Measurements from ENCODE around the gene CASD1.

Gene CASD1

DNA sequence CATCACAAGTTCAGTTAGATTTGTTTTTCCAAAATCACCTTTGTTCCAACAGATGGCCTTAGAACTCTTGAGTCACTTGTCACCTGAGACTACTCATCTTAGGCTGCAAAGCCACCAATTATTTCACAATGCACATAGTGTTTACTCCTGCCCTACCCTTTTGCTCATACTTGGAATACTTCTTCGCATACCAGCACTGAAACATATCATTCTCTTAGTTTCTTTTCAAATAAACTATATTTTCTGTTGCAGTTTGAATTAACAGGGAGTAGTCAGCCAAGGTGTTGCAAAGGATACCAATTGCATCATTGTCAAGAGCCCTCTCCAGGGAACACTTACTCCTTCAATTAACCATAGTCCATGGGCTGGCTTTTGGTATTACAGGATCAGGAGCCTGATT is 71.0 kb downstream of the CASD1 start:
- ATAC-seq = no peak; the same call in 2 of the 3 replicates
- TF ChIP-seq, protein P1, sequence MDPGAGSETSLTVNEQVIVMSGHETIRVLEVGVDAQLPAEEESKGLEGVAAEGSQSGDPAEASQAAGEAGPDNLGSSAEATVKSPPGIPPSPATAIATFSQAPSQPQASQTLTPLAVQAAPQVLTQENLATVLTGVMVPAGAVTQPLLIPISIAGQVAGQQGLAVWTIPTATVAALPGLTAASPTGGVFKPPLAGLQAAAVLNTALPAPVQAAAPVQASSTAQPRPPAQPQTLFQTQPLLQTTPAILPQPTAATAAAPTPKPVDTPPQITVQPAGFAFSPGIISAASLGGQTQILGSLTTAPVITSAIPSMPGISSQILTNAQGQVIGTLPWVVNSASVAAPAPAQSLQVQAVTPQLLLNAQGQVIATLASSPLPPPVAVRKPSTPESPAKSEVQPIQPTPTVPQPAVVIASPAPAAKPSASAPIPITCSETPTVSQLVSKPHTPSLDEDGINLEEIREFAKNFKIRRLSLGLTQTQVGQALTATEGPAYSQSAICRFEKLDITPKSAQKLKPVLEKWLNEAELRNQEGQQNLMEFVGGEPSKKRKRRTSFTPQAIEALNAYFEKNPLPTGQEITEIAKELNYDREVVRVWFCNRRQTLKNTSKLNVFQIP (CRISPR knock-in tag; IDR thresholded peaks at IDR 0.05; ENCODE audit: borderline replicate concordance, low read depth) = no peak

DNA sequence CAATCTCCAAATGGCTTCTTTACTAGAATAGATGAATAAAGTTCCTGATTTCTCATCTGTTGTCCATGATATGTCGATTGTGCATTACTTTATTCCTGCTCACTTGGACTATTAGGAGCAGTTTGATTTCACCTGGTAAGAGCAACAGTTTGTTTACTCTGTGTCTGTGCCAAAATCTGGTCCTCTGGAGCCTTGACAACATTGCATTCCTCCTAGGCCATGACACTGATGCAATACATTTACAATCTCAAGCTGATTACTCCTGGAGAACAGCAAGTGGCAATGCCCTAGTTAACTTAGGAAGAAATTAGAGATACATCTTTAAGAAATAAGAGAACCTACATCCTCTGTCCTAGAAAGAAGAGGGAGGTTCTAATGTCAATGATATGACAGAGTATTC is 74.5 kb downstream of the CASD1 start:
- TF ChIP-seq, protein P2, sequence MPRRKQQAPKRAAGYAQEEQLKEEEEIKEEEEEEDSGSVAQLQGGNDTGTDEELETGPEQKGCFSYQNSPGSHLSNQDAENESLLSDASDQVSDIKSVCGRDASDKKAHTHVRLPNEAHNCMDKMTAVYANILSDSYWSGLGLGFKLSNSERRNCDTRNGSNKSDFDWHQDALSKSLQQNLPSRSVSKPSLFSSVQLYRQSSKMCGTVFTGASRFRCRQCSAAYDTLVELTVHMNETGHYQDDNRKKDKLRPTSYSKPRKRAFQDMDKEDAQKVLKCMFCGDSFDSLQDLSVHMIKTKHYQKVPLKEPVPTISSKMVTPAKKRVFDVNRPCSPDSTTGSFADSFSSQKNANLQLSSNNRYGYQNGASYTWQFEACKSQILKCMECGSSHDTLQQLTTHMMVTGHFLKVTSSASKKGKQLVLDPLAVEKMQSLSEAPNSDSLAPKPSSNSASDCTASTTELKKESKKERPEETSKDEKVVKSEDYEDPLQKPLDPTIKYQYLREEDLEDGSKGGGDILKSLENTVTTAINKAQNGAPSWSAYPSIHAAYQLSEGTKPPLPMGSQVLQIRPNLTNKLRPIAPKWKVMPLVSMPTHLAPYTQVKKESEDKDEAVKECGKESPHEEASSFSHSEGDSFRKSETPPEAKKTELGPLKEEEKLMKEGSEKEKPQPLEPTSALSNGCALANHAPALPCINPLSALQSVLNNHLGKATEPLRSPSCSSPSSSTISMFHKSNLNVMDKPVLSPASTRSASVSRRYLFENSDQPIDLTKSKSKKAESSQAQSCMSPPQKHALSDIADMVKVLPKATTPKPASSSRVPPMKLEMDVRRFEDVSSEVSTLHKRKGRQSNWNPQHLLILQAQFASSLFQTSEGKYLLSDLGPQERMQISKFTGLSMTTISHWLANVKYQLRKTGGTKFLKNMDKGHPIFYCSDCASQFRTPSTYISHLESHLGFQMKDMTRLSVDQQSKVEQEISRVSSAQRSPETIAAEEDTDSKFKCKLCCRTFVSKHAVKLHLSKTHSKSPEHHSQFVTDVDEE (CRISPR knock-in tag; IDR thresholded peaks at IDR 0.05) = no peak
- TF ChIP-seq TOX (CRISPR knock-in tag; IDR thresholded peaks at IDR 0.05; ENCODE audit: borderline replicate concordance) (no peak), ZC3H10 (CRISPR knock-in tag; IDR thresholded peaks at IDR 0.05) (no peak)
- no peak for ATAC-seq

DNA sequence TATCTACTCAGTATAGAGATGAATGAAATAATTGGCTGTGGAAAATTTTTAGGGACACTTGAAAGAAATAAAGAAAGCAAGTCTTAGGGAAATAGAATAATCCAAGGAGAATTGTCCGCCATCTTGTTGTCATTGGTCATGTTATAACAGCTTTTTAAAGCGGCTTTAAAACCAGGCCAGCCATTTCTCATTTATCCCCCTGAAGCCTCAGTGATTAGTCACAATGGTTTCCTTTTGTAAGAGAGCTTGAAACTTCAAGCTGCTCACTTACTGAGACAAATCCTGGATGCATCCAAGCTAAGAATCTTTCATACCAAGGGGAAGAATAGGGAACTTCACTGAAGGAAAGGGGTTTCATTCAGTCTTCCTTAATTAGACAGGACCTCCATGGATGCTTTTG is 78.5 kb downstream of the CASD1 start:
- no peak for ATAC-seq
- TF ChIP-seq CSDC2 (CRISPR knock-in tag; IDR thresholded peaks at IDR 0.05) (no peak), OSR1 (CRISPR knock-in tag; IDR thresholded peaks at IDR 0.05) (no peak), ZFP3 (CRISPR knock-in tag; IDR thresholded peaks at IDR 0.05) (no peak), ESRRG (CRISPR knock-in tag; IDR thresholded peaks at IDR 0.05) (no peak)

DNA sequence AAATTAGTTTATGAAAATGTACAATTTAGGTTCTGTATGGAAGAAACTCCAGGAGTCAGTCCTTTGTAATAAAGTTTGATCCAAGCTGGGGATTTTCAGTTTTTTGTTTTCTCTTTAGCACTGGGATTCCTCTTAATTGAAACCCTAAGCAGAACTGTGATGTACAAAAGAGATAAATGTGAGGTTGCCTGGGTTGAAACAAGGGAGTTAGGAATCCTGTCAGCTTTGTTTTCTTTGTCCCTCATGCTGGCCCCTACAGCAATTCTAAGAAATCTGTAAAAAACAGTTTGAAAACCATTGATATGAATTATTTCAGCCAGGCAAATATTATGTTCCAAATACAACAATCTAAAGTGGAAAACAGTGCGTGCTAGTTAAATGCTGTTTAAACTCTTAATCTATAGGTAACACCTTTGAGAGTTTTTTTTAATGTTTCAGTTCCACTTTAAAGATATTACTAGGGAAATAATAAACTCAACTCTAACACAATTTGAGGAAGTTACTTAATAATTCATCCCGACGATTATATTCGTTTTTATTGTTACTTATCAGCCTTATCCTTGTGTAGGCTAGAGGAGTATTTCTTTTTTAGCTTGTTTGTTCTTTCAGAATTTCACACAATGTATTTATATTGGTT is 81.0 kb downstream of the CASD1 start:
- ATAC-seq = no peak
- TF ChIP-seq ZC3H10 (CRISPR knock-in tag; IDR thresholded peaks at IDR 0.05) (no peak), ARNTL (CRISPR knock-in tag; IDR thresholded peaks at IDR 0.05; ENCODE audit: borderline replicate concordance, low read depth) (no peak), GLIS3 (CRISPR knock-in tag; IDR thresholded peaks at IDR 0.05) (no peak), ZNF8 (CRISPR knock-in tag; IDR thresholded peaks at IDR 0.05) (no peak), ZNF565 (CRISPR knock-in tag; conservative IDR thresholded peaks at IDR 0.05; ENCODE audit: low read depth) (no peak), ISL1 (CRISPR knock-in tag; IDR thresholded peaks at IDR 0.05) (no peak)
- TF ChIP-seq, protein P2 (CRISPR knock-in tag; IDR thresholded peaks at IDR 0.05) = no peak

DNA sequence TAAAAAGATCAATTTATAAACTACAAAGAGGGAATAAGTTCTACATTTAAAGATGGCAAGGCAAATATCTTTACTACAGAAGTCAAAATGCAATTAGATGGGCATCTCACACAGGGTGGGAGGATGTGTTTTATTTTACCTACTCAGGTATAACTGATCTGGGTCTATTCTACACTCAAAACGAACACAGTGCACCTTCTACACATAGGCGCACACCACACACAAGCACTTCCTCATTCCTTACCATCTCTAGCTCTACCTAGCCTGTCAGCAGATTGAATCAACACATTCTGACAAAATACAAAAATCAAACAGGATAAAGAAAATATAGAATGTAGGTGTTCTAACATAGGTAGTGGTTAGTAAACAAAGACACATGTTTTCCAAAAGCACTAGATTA is 81.6 kb downstream of the CASD1 start:
- no peak for TF ChIP-seq TOX (CRISPR knock-in tag; IDR thresholded peaks at IDR 0.05; ENCODE audit: borderline replicate concordance)
- TF ChIP-seq PPARA (CRISPR knock-in tag; IDR thresholded peaks at IDR 0.05; ENCODE audit: borderline replicate concordance) = no peak
- TF ChIP-seq ZNF565 (CRISPR knock-in tag; conservative IDR thresholded peaks at IDR 0.05; ENCODE audit: low read depth) = no peak
- TF ChIP-seq CSDC2 (CRISPR knock-in tag; IDR thresholded peaks at IDR 0.05) = no peak
- no peak for TF ChIP-seq TCF4 (CRISPR knock-in tag; IDR thresholded peaks at IDR 0.05; ENCODE audit: borderline replicate concordance)
- no peak for TF ChIP-seq ARNTL (CRISPR knock-in tag; IDR thresholded peaks at IDR 0.05; ENCODE audit: borderline replicate concordance, low read depth)
- no peak for TF ChIP-seq ZFP30 (CRISPR knock-in tag; IDR thresholded peaks at IDR 0.05)
- TF ChIP-seq, protein P3, sequence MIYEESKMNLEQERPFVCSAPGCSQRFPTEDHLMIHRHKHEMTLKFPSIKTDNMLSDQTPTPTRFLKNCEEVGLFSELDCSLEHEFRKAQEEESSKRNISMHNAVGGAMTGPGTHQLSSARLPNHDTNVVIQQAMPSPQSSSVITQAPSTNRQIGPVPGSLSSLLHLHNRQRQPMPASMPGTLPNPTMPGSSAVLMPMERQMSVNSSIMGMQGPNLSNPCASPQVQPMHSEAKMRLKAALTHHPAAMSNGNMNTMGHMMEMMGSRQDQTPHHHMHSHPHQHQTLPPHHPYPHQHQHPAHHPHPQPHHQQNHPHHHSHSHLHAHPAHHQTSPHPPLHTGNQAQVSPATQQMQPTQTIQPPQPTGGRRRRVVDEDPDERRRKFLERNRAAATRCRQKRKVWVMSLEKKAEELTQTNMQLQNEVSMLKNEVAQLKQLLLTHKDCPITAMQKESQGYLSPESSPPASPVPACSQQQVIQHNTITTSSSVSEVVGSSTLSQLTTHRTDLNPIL (CRISPR knock-in tag; IDR thresholded peaks at IDR 0.05; ENCODE audit: low read depth) = no peak
- no peak for ATAC-seq
